Kidney (tissue), 14 donors: Measurements from ENCODE around the gene AK3. TPM values are rescaled to one million over a fixed set of nuclear protein-coding genes. Genes with fewer than 3 reads are reported as not detected.

Experiments used
- DNase-seq, 5 donors: peaks; one replicate each; pipeline ENCODE4 v3.0.0-alpha.2; 2013 to 2020
- FAIRE-seq: peaks from 2 replicates; lab custom pipeline; 2012; peaks lifted over from hg19 to GRCh38; lab: Jason Lieb, UNC
- H3K27ac ChIP-seq, 2 donors: one replicate each; pipeline ENCODE4 v1.7.0; 2013; ENCODE audit warnings: low read depth in 2 of 2, low read length in 2 of 2, inconsistent platforms in 1 of 2
- H3K27me3 ChIP-seq: one replicate; pipeline ENCODE4 v1.7.1; 2013; ENCODE audit warnings: low read length, inconsistent platforms; ENCODE audit not compliant: control insufficient read depth, insufficient read depth
- H3K36me3 ChIP-seq, 3 donors: one replicate each; pipeline versions ENCODE4 v1.7.0 to v1.7.1; 2013; ENCODE audit warnings: low read length in 3 of 3, control low read depth in 1 of 3, inconsistent platforms in 1 of 3; ENCODE audit not compliant: insufficient read depth in 3 of 3, control insufficient read depth in 2 of 3
- H3K4me1 ChIP-seq, 3 donors: one replicate each; pipeline versions ENCODE4 v1.7.0 to v1.7.1; 2013; ENCODE audit warnings: low read length in 3 of 3, inconsistent platforms in 1 of 3, low read depth in 1 of 3; ENCODE audit not compliant: control insufficient read depth in 2 of 3, insufficient read depth in 2 of 3
- H3K4me3 ChIP-seq, 3 donors: one replicate each; pipeline versions ENCODE4 v1.7.0 to v1.8.1; 2013; ENCODE audit warnings: low read length in 3 of 3, control low read depth in 1 of 3, inconsistent platforms in 1 of 3
- H3K9ac ChIP-seq, 3 donors: one replicate each; pipeline versions ENCODE4 v1.7.0 to v1.7.1; 2013; ENCODE audit warnings: low read length in 3 of 3, control low read depth in 1 of 3, inconsistent platforms in 1 of 3
- H3K9me3 ChIP-seq, 3 donors: one replicate each; pipeline versions ENCODE4 v1.7.0 to v1.7.1; 2013; ENCODE audit warnings: low read length in 3 of 3, control low read depth in 1 of 3, inconsistent platforms in 1 of 3; ENCODE audit not compliant: control insufficient read depth in 2 of 3, insufficient read depth in 1 of 3
- intact Hi-C: fragments of 100-400 bp; cut with DNase I; formaldehyde crosslinking; loops from one replicate; pipeline ENCODE4 v1.11.1; 2022
- polyA plus RNA-seq: library from polyadenylated mRNA; stranded (reverse); fragments of 350-450 nt; fragmentation: Illumina TruSeq; extraction: RNeasy Lipid Tissue Mini Kit (QIAGEN cat#74804); gene quantifications from one replicate; pipeline ENCODE4 v1.2.3, GENCODE V29; 2014; ENCODE audit warnings: low read depth, low replicate concordance; ENCODE audit not compliant: insufficient read depth
- total RNA-seq: library from RNA; stranded (reverse); fragmentation: NEBNext Ultra II Directional; extraction: Animal tissue kit (Norgen Biotek cat#: 25700); gene quantifications from one replicate; pipeline ENCODE4 v1.2.1, GENCODE V29; 2021
- TF ChIP-seq, protein P1 (sequence below): IDR thresholded peaks from 3 replicates; pipeline ENCODE4 v1.5.1; 2012; ENCODE audit warnings: mild to moderate bottlenecking, moderate library complexity, borderline replicate concordance; ENCODE audit not compliant: insufficient read depth; ENCODE audit errors: extremely low read depth
- donor health status: control.
- donor health status: control.
- donor health status: control.
- donor health status: control.
- donor health status: control.
- donor health status: DM: yes; HTN: yes; CAD: no.
- donor health status: Normal renal cell carcinoma (clear cell type).

Gene AK3
- total and polyA plus RNA-seq, 2 donors from 2014 or later, result 70.9 to 93.5 TPM

GRCh38 chr9:4667681-4668080 is 73.3 kb downstream of the AK3 start:
- Histone ChIP-seq H3K4me3 (no peak overlapping the region), H3K27me3 (no peaks in the 10 kb centered on the region), H3K36me3 (no peaks in the 10 kb centered on the region), H3K27ac (no peak overlapping the region), H3K9ac (no peak overlapping the region), H3K4me1 (peaks cover 0 to 17% (median 13%) of the 10 kb centered on the region in 3 donors), H3K9me3 (no peaks in the 10 kb centered on the region)
- TF ChIP-seq, protein P1, sequence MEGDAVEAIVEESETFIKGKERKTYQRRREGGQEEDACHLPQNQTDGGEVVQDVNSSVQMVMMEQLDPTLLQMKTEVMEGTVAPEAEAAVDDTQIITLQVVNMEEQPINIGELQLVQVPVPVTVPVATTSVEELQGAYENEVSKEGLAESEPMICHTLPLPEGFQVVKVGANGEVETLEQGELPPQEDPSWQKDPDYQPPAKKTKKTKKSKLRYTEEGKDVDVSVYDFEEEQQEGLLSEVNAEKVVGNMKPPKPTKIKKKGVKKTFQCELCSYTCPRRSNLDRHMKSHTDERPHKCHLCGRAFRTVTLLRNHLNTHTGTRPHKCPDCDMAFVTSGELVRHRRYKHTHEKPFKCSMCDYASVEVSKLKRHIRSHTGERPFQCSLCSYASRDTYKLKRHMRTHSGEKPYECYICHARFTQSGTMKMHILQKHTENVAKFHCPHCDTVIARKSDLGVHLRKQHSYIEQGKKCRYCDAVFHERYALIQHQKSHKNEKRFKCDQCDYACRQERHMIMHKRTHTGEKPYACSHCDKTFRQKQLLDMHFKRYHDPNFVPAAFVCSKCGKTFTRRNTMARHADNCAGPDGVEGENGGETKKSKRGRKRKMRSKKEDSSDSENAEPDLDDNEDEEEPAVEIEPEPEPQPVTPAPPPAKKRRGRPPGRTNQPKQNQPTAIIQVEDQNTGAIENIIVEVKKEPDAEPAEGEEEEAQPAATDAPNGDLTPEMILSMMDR, result no peak
- no peak for FAIRE-seq
- intact Hi-C loops, result no loop called here
- DNase-seq, result no peak

DNA sequence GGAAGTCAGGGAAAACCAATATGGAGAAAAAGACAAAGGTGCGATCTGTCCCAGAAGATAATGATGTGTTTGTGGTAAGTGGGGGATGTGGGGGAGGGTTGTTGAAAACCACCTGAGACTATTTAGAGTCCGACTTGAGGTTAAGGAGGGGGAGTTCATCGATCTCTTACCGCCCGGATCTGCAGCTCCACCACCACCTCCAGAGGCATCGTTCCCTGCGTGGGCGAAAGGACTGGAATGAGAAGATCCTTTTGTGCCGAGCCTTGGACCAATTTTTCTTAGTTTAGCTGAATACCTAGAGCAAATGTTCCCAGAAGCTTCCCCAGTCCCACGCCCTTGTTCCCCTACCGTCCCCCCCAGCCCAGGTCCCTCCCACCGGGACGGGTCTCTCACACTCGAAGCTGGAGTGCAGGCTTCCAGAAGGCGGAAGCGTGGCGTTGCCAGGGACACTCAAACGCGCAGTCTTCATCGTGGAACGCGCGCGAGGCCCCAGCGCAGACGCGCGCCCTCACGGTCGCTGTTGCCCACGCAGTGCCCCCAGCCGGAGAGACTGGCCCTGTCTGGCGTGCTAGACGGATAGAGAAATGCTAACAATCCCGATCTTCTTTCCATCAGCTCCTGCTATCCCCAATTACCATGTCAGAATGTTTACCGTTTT is 74.8 kb downstream of the AK3 start, which contains the start of gene SPATA6L:
SPATA6L (minus strand) TSS at position 439 of the 658 bp plus-strand sequence; CDS start at position 209, 230 bp downstream.
- intact Hi-C loops, result no loop called here
- Histone ChIP-seq H3K9me3 (no peaks in the 10 kb centered on the region), H3K4me1 (peaks cover 3 to 17% (median 13%) of the 10 kb centered on the region in 3 donors), H3K36me3 (no peaks in the 10 kb centered on the region), H3K9ac (peak within 1 kb of the TSS; percentile 54 to 75 (median 71)), H3K27me3 (no peaks in the 10 kb centered on the region), H3K27ac (peak within 1 kb of the TSS; percentile 47 to 69), H3K4me3 (peak within 1 kb of the TSS; percentile 72 to 84 (median 75))
- peak; percentile 57 to 90 (median 79) for DNase-seq
- FAIRE-seq, result no peak
- TF ChIP-seq, protein P1, result no peak

- DNase-seq (no peak), FAIRE-seq (no peak)
- TF ChIP-seq, protein P1, result no peak
- H3K9ac ChIP-seq, result peak overlapping the region in 1 of 3 donors; percentile 71
- peak overlapping the region in 1 of 3 donors; percentile 75 for H3K4me3 ChIP-seq
- peaks cover 3 to 17% (median 13%) of the 10 kb centered on the region in 3 donors for H3K4me1 ChIP-seq
- H3K27me3 ChIP-seq, result no peaks in the 10 kb centered on the region
- no peaks in the 10 kb centered on the region for H3K36me3 ChIP-seq
- no peaks in the 10 kb centered on the region for H3K9me3 ChIP-seq
- no peak overlapping the region for H3K27ac ChIP-seq
- intact Hi-C loops, result no loop called here
Observed at GRCh38 chr9:4665357-4665756, 75.6 kb downstream of the AK3 start.
